ENCODE data around the gene ERCC6.
A peak's percentile ranks its signal among the peaks of the same experiment; 100 is the strongest.

The ERCC6 gene

GRCh38 chr10:49538381-49539319 is at the start of gene ERCC6:
Gene ERCC6, minus strand, starts transcription at chr10:49539121.
- DNase-seq = peak; percentile 99

GRCh38 chr10:49587981-49588380 is 49.1 kb upstream of the ERCC6 start:
- no peak for DNase-seq

- no peak for DNase-seq
These were observed 46.5 kb upstream of the ERCC6 start for GRCh38 chr10:49585387-49585786.

GRCh38 chr10:49579621-49580020 is 40.7 kb upstream of the ERCC6 start:
- DNase-seq = no peak

- DNase-seq = no peak
These were observed 39.5 kb upstream of the ERCC6 start for GRCh38 chr10:49578392-49578791.

GRCh38 chr10:49577182-49577925 is 38.4 kb upstream of the ERCC6 start:
- DNase-seq = no peak

- no peak for DNase-seq
These were observed 36.7 kb upstream of the ERCC6 start for GRCh38 chr10:49575489-49576072.

GRCh38 chr10:49572594-49573114 is 33.7 kb upstream of the ERCC6 start:
- no peak for DNase-seq

GRCh38 chr10:49571388-49571787 is 32.5 kb upstream of the ERCC6 start:
- no peak for DNase-seq

- DNase-seq = peak; percentile 29
These were observed 30.2 kb upstream of the ERCC6 start for GRCh38 chr10:49569031-49569631.

GRCh38 chr10:49568235-49568634 is 29.3 kb upstream of the ERCC6 start:
- DNase-seq = peak; percentile 12

- no peak for DNase-seq
These were observed 28.9 kb upstream of the ERCC6 start for GRCh38 chr10:49567810-49568209.

GRCh38 chr10:49564461-49565009 is 25.6 kb upstream of the ERCC6 start:
- no peak for DNase-seq

GRCh38 chr10:49562893-49563292 is 24.0 kb upstream of the ERCC6 start:
- no peak for DNase-seq

GRCh38 chr10:49560526-49560925 is 21.6 kb upstream of the ERCC6 start:
- DNase-seq = no peak

GRCh38 chr10:49559476-49559875 is 20.6 kb upstream of the ERCC6 start:
- no peak for DNase-seq

GRCh38 chr10:49558190-49558589 is 19.3 kb upstream of the ERCC6 start:
- no peak for DNase-seq

- DNase-seq = no peak
These were observed 18.8 kb upstream of the ERCC6 start for GRCh38 chr10:49557681-49558080.

- peak; percentile 19 for DNase-seq
These were observed 17.8 kb upstream of the ERCC6 start for GRCh38 chr10:49556723-49557122.

- DNase-seq = no peak
These were observed 13.4 kb upstream of the ERCC6 start for GRCh38 chr10:49552277-49552676.

GRCh38 chr10:49550563-49550962 is 11.6 kb upstream of the ERCC6 start:
- no peak for DNase-seq

GRCh38 chr10:49549640-49550346 is 10.9 kb upstream of the ERCC6 start:
- DNase-seq = no peak
